ENCODE measurements around the gene IFIH1. TPM values are rescaled to one million over a fixed set of nuclear protein-coding genes. Genes with fewer than 3 reads are reported as not detected.

The IFIH1 gene
- total and polyA plus RNA-seq, 2 donors (not counting 3 experiments of a cell fraction or from before 2014, with no cell fraction given) = 1.3 to 6.9 TPM

DNA sequence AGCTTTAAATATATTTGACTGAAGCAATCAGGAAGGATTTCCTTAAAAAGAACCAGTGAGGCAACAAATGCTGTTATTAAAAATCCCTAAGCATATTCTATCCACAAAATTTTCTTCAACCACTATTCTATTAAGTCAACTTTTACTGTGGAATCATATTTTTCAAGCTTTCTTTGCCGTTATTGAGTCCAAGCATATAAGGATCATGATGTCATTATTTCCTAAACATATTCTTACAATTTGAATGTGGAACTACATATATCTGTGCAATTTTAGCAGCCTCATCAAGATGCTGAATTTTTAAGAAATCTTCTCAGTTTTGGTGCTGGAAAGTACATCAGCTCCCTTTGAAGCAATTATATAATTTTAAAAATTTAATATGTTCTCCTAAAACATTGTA is 5.6 kb downstream of the IFIH1 start:
- Histone ChIP-seq H3K4me3 (replicated peaks in 1 of 3; ENCODE audit: insufficient read depth in 1 of 3, low read depth in 1 of 3, low read length in 3 of 3) (no peak overlapping the region), H3K27ac (ENCODE audit: insufficient read depth, low read depth, low read length) (no peak overlapping the region), H3K27me3 (ENCODE audit: control insufficient read depth in 2 of 2, insufficient read depth in 2 of 2, low read length in 2 of 2) (no peaks in the 10 kb centered on the region), H4K20me1 (replicated peaks; ENCODE audit: control insufficient read depth, extremely low read depth, insufficient read depth, low read length) (no peaks in the 10 kb centered on the region), H3K9me1 (replicated peaks; ENCODE audit: control insufficient read depth, extremely low read depth, insufficient read depth, low read length) (no peaks in the 10 kb centered on the region), H3K4me1 (ENCODE audit: control insufficient read depth, extremely low read depth, insufficient read depth, low read length) (peaks cover 3% of the 10 kb centered on the region), H2AFZ (ENCODE audit: low read depth, low read length) (no peak overlapping the region), H3K9ac (replicated peaks; ENCODE audit: extremely low read depth, insufficient read depth, low read length) (no peak overlapping the region), H3K9me3 (replicated peaks; ENCODE audit: control insufficient read depth, insufficient read depth, low read length) (no peaks in the 10 kb centered on the region), H3K79me2 (ENCODE audit: control insufficient read depth, insufficient read depth, low read length) (no peaks in the 10 kb centered on the region), H3K36me3 (ENCODE audit: control insufficient read depth in 2 of 2, extremely low read depth in 1 of 2, insufficient read depth in 2 of 2, low read length in 2 of 2) (no peaks in the 10 kb centered on the region), H3K4me2 (ENCODE audit: insufficient read depth, low read length) (no peak overlapping the region)
- ChIA-PET CTCF (interaction anchor here (1.2 to 2.8 kb wide), 4 partner anchors 10 to 92 kb away, joined by 3 to 23 read pairs (median 5); no protein-coding TSS in a partner anchor), POLR2A (no interaction called here)
- no TSS peak for BruUV-seq (replicated peaks)
- DNase-seq (ENCODE audit: low read depth, low spot score) = no peak
- dilution Hi-C loops (cut with MboI; ENCODE audit: extremely low pct_ligation_motif_present, low sequenced_read_pairs) (no loop called here), intact Hi-C loops (cut with micrococcal nuclease) (no loop called here)
- FAIRE-seq = no peak
- TF ChIP-seq POLR2AphosphoS5 (IDR thresholded peaks at IDR 0.05; ENCODE audit: insufficient read depth, low read depth, low read length) = no peak
- TF ChIP-seq GATA2 (IDR thresholded peaks at IDR 0.05; ENCODE audit: insufficient read depth, insufficient read length, low read depth, low read length) = no peak
- no peak for TF ChIP-seq FOS (IDR thresholded peaks at IDR 0.05; ENCODE audit: borderline replicate concordance, insufficient read depth, low read length)
- TF ChIP-seq POLR2A (IDR thresholded peaks at IDR 0.05; ENCODE audit: low read depth, low read length) = no peak
- TF ChIP-seq, protein P1, sequence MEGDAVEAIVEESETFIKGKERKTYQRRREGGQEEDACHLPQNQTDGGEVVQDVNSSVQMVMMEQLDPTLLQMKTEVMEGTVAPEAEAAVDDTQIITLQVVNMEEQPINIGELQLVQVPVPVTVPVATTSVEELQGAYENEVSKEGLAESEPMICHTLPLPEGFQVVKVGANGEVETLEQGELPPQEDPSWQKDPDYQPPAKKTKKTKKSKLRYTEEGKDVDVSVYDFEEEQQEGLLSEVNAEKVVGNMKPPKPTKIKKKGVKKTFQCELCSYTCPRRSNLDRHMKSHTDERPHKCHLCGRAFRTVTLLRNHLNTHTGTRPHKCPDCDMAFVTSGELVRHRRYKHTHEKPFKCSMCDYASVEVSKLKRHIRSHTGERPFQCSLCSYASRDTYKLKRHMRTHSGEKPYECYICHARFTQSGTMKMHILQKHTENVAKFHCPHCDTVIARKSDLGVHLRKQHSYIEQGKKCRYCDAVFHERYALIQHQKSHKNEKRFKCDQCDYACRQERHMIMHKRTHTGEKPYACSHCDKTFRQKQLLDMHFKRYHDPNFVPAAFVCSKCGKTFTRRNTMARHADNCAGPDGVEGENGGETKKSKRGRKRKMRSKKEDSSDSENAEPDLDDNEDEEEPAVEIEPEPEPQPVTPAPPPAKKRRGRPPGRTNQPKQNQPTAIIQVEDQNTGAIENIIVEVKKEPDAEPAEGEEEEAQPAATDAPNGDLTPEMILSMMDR (IDR thresholded peaks at IDR 0.05; ENCODE audit: extremely low read depth in 1 of 2, insufficient read depth in 1 of 2, low read depth in 1 of 2, low read length in 2 of 2) = no peak
- no peak for TF ChIP-seq JUN (IDR thresholded peaks at IDR 0.05; ENCODE audit: borderline replicate concordance, insufficient read depth, insufficient read length, low read depth)
- no peak for TF ChIP-seq MYC (IDR thresholded peaks at IDR 0.05; ENCODE audit: low read depth, low read length)

All from endothelial cell of umbilical vein (primary cell).